DOHH2 (cell line): ENCODE data around the gene SERPINB13.

ENCODE experiments used
- EZH2phosphoT487 ChIP-seq: fragments of 200-600 bp; sonication (generic); IDR thresholded peaks from 2 replicates; pipeline ENCODE4 v1.6.1; 2017; ENCODE audit warnings: borderline replicate concordance, mild to moderate bottlenecking, antibody characterized with exemption, low read length, moderate library complexity, mixed read lengths
- TF ChIP-seq, protein P1 (sequence below): fragments of 200-600 bp; sonication (generic); IDR thresholded peaks from one replicate; pipeline ENCODE4 v1.5.1; 2014; ENCODE audit warnings: antibody characterized with exemption, mild to moderate bottlenecking, low read depth, low read length; ENCODE audit not compliant: poor library complexity, severe bottlenecking

DNA sequence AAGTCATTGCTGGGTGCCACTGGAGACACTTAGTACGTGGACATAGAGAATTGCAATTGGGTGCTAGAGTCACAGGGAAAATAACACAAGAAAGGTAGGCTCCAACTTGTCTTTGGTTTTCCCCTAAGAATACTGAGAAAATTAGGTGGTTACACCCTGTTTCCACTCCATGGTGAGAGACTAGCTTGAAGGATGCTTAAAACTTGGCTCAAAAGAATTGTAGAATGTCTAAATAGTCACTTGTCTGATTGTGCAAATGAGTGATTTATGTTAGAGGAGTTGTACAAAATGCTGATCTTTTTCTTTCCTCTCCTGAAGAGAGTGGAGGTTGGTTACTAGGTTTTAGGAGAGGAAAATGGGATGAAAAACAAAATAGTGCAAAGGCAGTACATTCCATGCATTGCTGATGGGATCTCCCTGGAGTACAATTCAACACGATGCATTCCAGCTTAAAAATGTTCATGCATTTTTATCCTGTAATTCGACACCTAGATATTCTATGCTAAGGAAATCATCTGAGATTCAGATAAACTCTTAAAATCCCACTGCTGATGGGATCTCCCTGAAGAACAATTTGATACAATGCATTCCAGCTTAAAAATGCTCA is 47.1 kb upstream of the SERPINB13 start:
- TF ChIP-seq, protein P1, sequence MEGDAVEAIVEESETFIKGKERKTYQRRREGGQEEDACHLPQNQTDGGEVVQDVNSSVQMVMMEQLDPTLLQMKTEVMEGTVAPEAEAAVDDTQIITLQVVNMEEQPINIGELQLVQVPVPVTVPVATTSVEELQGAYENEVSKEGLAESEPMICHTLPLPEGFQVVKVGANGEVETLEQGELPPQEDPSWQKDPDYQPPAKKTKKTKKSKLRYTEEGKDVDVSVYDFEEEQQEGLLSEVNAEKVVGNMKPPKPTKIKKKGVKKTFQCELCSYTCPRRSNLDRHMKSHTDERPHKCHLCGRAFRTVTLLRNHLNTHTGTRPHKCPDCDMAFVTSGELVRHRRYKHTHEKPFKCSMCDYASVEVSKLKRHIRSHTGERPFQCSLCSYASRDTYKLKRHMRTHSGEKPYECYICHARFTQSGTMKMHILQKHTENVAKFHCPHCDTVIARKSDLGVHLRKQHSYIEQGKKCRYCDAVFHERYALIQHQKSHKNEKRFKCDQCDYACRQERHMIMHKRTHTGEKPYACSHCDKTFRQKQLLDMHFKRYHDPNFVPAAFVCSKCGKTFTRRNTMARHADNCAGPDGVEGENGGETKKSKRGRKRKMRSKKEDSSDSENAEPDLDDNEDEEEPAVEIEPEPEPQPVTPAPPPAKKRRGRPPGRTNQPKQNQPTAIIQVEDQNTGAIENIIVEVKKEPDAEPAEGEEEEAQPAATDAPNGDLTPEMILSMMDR = no peak
- no peak for TF ChIP-seq EZH2phosphoT487
